ENCODE measurements around the gene CCNG2. TPM values are rescaled to one million over a fixed set of nuclear protein-coding genes. Genes with fewer than 3 reads are reported as not detected.

CCNG2 gene
- total and polyA plus RNA-seq, 2 of the 4 experiments (the other 2 are of a cell fraction): 11.3 to 14.9 TPM

- H4K20me1 ChIP-seq (ENCODE audit: insufficient read depth, low read length): peaks cover 8% of the 10 kb centered on the region; the same call in 1 of the 2 replicates
- H2AFZ ChIP-seq (replicated peaks; ENCODE audit: low read length, poor library complexity): no peak overlapping the region
- dilution Hi-C loops (cut with HindIII; ENCODE audit: low sequenced_read_pairs, unreplicated experiment): no loop called here
- H2BK5ac ChIP-seq (ENCODE audit: low read depth, low read length, poor library complexity, severe bottlenecking): peak overlapping the region; percentile 56
- H3K9me1 ChIP-seq (ENCODE audit: insufficient read depth, low read length): peaks cover 7% of the 10 kb centered on the region
- H2BK120ac ChIP-seq (ENCODE audit: low read depth, low read length): no peak overlapping the region
- peak overlapping the region in 1 of 2 experiments; percentile 71; a peak in 2 of 4 replicates for H4K8ac ChIP-seq (ENCODE audit: low read depth in 2 of 2, low read length in 2 of 2)
- H3K9me3 ChIP-seq (ENCODE audit: control insufficient read depth, insufficient read depth, low read length): no peaks in the 10 kb centered on the region
- H3K4me2 ChIP-seq (ENCODE audit: low read depth, low read length): peak overlapping the region; percentile 71
- H3K27me3 ChIP-seq (ENCODE audit: control insufficient read depth, insufficient read depth, low read length): peaks cover 33% of the 10 kb centered on the region
- H3K23ac ChIP-seq (ENCODE audit: low read depth, low read length): no peak overlapping the region
- in situ Hi-C loops (cut with MboI; ENCODE audit: low sequenced_read_pairs): loop anchor here (5.0 to 25.0 kb wide), 2 partner anchors 100 to 410 kb away; no protein-coding TSS in a partner anchor
- H3K14ac ChIP-seq (replicated peaks; ENCODE audit: low read depth, low read length): no peak overlapping the region
- H3K4me1 ChIP-seq (ENCODE audit: control insufficient read depth, insufficient read depth, low read length): peaks cover 10% of the 10 kb centered on the region
- 0 out of 3 replicates have a peak overlapping the region, but pooled peaks have one; percentile 88 for H2BK15ac ChIP-seq (ENCODE audit: low read depth, low read length)
- no TSS peak for BruUV-seq (replicated peaks)
- peaks cover 21% of the 10 kb centered on the region for H3K36me3 ChIP-seq (ENCODE audit: control insufficient read depth, insufficient read depth, low read length)
- no peak overlapping the region for H2BK20ac ChIP-seq (ENCODE audit: low read depth, low read length)
- H2AK5ac ChIP-seq (ENCODE audit: low read depth, low read length): no peak overlapping the region
- no peak overlapping the region for H4K91ac ChIP-seq (ENCODE audit: insufficient read depth, low read depth, low read length)
- intact Hi-C loops (cut with micrococcal nuclease): loop anchor here (2.0 kb wide), 1 partner anchor 14 kb away; no protein-coding TSS in a partner anchor
- no CpG with 5 or more reads among the region's 3 CpGs for WGBS, 2 experiments (ENCODE audit: extremely low coverage in 2 of 2, insufficient read length in 1 of 2)
- H3K9ac ChIP-seq (ENCODE audit: low read depth, low read length): no peak overlapping the region
- H4K5ac ChIP-seq (ENCODE audit: low read depth, low read length): no peak overlapping the region
- H3K4ac ChIP-seq (ENCODE audit: low read depth, low read length): no peak overlapping the region
- no peak overlapping the region for H3K18ac ChIP-seq (ENCODE audit: low read depth, low read length)
- DNase-seq (peak; percentile 95), ATAC-seq (ENCODE audit: low read depth) (peak; percentile 90)
- no peak overlapping the region for H3K56ac ChIP-seq (ENCODE audit: extremely low read depth, insufficient read depth, low read length)
- no peak overlapping the region for H3K27ac ChIP-seq (ENCODE audit: insufficient read depth, low read length)
- ChIA-PET POLR2A (ENCODE audit: unreplicated experiment) (no interaction called here), CTCF (no interaction called here)
- H2AK9ac ChIP-seq (replicated peaks; ENCODE audit: low read depth, low read length, poor library complexity): no peak overlapping the region
- H3K79me1 ChIP-seq (ENCODE audit: low read depth in 1 of 2, low read length in 2 of 2): 0 out of 4 replicates have a peak, but pooled peaks cover 0 to 4% of the 10 kb centered on the region in 2 experiments
- no peak overlapping the region for H3K4me3 ChIP-seq (ENCODE audit: insufficient read depth, low read depth, low read length)
- TF ChIP-seq CHD1 (IDR thresholded peaks at IDR 0.05; ENCODE audit: low read depth, low read length): no peak
- TF ChIP-seq RAD21 (IDR thresholded peaks at IDR 0.05; ENCODE audit: low read length): no peak
- TF ChIP-seq, protein P1, sequence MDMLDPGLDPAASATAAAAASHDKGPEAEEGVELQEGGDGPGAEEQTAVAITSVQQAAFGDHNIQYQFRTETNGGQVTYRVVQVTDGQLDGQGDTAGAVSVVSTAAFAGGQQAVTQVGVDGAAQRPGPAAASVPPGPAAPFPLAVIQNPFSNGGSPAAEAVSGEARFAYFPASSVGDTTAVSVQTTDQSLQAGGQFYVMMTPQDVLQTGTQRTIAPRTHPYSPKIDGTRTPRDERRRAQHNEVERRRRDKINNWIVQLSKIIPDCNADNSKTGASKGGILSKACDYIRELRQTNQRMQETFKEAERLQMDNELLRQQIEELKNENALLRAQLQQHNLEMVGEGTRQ (IDR thresholded peaks at IDR 0.05; ENCODE audit: low read depth, low read length): no peak
- peak; percentile 51 for TF ChIP-seq FOS (IDR thresholded peaks at IDR 0.05; ENCODE audit: low read depth, low read length)
- TF ChIP-seq MXI1 (IDR thresholded peaks at IDR 0.05; ENCODE audit: borderline replicate concordance, low read depth, low read length): no peak
- peak; percentile 51; the same call in 1 of the 2 replicates for TF ChIP-seq BHLHE40 (IDR thresholded peaks at IDR 0.05; ENCODE audit: low read depth, low read length)
- no peak for TF ChIP-seq SMC3 (IDR thresholded peaks at IDR 0.05; ENCODE audit: low read depth, low read length)
- peak; percentile 67; the same call in 1 of the 2 replicates for TF ChIP-seq NFE2L2 (IDR thresholded peaks at IDR 0.05; ENCODE audit: low read depth, low read length)
- TF ChIP-seq RCOR1 (IDR thresholded peaks at IDR 0.05; ENCODE audit: insufficient replicate concordance, low read length): no peak
- TF ChIP-seq POLR2A (IDR thresholded peaks at IDR 0.05; ENCODE audit: low read depth, low read length): no peak
- TF ChIP-seq ELK1 (IDR thresholded peaks at IDR 0.05; ENCODE audit: borderline replicate concordance, low read depth, low read length): no peak
- peak; percentile 73 for TF ChIP-seq CEBPB (IDR thresholded peaks at IDR 0.05; ENCODE audit: low read depth, low read length)
- TF ChIP-seq, protein P2, sequence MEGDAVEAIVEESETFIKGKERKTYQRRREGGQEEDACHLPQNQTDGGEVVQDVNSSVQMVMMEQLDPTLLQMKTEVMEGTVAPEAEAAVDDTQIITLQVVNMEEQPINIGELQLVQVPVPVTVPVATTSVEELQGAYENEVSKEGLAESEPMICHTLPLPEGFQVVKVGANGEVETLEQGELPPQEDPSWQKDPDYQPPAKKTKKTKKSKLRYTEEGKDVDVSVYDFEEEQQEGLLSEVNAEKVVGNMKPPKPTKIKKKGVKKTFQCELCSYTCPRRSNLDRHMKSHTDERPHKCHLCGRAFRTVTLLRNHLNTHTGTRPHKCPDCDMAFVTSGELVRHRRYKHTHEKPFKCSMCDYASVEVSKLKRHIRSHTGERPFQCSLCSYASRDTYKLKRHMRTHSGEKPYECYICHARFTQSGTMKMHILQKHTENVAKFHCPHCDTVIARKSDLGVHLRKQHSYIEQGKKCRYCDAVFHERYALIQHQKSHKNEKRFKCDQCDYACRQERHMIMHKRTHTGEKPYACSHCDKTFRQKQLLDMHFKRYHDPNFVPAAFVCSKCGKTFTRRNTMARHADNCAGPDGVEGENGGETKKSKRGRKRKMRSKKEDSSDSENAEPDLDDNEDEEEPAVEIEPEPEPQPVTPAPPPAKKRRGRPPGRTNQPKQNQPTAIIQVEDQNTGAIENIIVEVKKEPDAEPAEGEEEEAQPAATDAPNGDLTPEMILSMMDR (conservative IDR thresholded peaks at IDR 0.05; ENCODE audit: low read depth, low read length): no peak
- no peak for TF ChIP-seq RFX5 (IDR thresholded peaks at IDR 0.05; ENCODE audit: low read depth, low read length)
- no peak for TF ChIP-seq MAFK (IDR thresholded peaks at IDR 0.05; ENCODE audit: low read depth, low read length)
- TF ChIP-seq MAZ (IDR thresholded peaks at IDR 0.05; ENCODE audit: borderline replicate concordance, low read depth, low read length): no peak
Measured at GRCh38 chr4:77172336-77172735, 15.3 kb downstream of the CCNG2 start.

All from IMR-90 (cell line).